Measurements from ENCODE around the gene FZD10.

FZD10 gene

DNA sequence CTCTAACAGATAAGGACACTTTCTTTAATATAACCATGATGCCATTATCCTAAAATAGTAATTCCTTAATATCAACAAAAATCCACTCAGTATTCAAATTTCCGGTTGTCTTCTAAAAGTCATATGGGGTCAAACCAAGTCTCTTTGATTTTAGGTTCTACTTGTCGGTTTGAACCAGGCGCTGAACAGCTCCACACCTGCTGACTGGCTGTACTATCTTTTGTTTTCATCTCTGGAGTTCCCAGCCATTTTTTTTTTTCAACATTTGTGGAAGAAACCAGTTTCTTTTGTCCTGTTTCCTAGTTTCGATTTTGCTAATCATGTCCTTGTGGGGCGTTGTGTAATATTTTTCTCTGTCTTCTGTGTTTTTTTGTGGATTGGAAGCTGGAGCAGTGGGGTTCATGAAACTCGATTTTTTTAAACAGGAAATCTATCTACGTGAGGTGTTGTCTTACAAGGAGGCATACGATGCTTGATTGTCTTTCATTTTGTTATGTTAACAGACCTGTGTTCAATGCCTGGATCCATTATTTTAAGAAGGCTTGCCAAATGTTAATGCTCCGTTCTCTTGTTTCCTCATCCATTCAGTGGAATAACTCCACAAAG, 50.2 kb downstream of the FZD10 start:
- DNase-seq (ENCODE audit: low read depth): no peak

DNA sequence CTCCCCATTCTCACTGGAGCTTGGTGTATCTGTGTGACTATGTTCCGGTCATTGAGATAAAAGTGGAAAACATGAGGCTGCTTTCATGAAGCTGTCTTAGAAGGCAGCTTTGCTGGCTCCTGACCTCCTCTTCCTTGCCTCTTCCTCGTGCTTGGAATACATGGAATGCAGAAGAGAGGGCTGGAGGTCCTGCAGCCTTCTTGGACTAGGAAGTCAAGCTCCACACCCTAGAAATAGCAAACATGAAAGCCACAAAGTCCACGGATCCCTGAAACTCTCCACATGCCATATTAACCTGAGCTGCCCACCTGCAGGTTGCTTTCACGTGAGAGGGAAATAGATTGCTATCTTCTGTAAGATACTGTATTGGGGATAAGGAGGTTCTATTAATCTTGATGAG, 51.0 kb downstream of the FZD10 start:
- no peak for DNase-seq (ENCODE audit: low read depth)

DNA sequence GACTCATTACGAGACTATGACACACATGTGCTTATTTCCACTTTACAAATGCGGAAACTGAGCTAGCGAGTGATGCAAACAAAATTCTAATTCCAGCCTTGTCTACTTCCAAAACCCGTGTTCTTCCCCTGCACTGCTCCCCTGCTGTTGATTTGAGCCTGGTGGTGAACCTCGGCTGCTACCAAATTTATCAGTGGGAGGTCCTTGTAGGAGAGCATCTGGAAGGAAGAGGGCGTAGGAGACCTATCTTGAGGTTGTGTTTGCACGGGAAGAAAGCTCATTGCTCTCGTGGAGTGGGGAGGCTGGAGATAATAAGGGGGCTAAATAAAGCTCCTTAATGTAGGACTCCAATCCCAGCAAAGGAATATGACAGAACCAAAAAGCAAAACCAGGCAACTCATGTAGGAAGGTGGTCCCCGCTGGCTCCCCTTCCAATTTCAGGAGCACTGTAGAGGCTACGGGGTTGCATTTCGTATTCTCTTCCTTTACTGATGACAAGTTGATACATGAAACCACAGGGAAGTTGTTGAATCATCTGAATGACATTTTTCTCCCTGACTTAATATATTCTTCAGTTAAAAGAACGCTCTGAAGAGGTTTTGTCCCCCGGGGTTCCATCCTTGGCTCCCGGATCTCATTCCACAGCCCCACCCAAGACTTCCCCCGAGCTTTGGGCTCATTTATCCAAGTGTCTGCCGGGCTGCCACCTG, 52.6 kb downstream of the FZD10 start:
- DNase-seq (ENCODE audit: low read depth): no peak

Measured in iris pigment epithelial cell (primary cell).